Central memory CD8-positive, alpha-beta T cell (primary cell): Measurements from ENCODE around the gene ATP2C2.

Experiments used
- ATAC-seq: fragments of 150-1000 bp; cut with Tn5 transposase; replicated peaks from 2 replicates; pipeline ENCODE4 v1.10.0; 2022; ENCODE audit warnings: mild to moderate bottlenecking, moderate FRiP score, moderate number of reproducible peaks; ENCODE audit not compliant: poor library complexity, severe bottlenecking; ENCODE audit errors: extremely low read depth
- DNase-seq, 2 donors: peaks; one replicate each; pipeline ENCODE4 v3.0.0; 2021; ENCODE audit warnings: low spot score in 2 of 2
- H3K27ac Mint-ChIP-seq: one replicate; pipeline ENCODE4 v1.8.0; 2022; ENCODE audit warnings: low read depth, mild to moderate bottlenecking, moderate library complexity, mixed read lengths
- H3K27me3 Mint-ChIP-seq: one replicate; pipeline ENCODE4 v1.8.0; 2022; ENCODE audit warnings: mixed read lengths
- H3K36me3 Mint-ChIP-seq: one replicate; pipeline ENCODE4 v1.8.0; 2022; ENCODE audit warnings: mild to moderate bottlenecking, moderate library complexity, mixed read lengths; ENCODE audit not compliant: insufficient read depth
- H3K4me1 Mint-ChIP-seq: one replicate; pipeline ENCODE4 v1.8.0; 2022; ENCODE audit warnings: mixed read lengths
- H3K4me3 Mint-ChIP-seq: one replicate; pipeline ENCODE4 v1.8.0; 2022; ENCODE audit warnings: mild to moderate bottlenecking, moderate library complexity, mixed read lengths
- H3K9me3 Mint-ChIP-seq: one replicate; pipeline ENCODE4 v1.8.0; 2022; ENCODE audit warnings: mixed read lengths

The ATP2C2 gene

DNA sequence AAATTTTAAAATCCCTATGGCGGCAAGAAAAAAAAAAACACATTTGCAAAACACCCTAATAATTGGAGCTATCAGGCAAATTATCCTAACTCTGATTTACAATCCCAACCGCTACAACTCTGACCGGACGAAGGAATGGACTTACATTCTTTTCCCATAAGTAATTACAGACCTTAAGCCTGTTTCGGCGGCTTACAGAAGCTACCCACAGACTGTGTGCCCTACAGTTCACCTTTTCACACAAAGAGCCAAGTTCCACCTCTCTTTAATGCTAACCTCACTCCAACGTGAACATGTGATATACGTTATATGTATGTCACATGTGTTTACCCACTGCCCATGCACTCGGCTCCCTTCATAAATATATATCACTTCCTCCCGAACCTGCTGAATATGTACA, 144.8 kb downstream of the ATP2C2 start:
- peaks cover 54% of the 10 kb centered on the region for H3K4me1 Mint-ChIP-seq

DNA sequence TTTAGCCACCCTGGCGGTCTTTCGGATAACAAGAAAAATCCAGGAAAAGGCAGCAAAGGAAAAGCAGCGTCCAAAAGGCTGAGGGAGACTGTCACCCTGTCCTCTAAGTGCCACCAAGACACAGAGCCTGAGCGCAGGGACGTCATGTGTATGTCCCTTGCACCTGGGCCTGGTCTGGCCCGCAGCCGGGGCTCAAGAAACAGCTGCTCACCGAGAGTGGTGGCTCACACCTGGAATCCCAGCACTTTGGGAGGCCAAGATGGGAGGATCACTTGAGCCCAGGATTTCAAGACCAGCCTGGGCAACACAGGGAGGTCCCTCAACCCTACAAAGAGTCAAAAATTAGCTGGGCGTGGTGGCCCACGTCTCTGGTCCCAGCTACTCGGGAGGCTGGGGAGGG, 145.3 kb downstream of the ATP2C2 start:
- Mint-ChIP-seq H3K4me3 (peak overlapping the region; percentile 67), H3K9me3 (no peaks in the 10 kb centered on the region), H3K36me3 (peaks cover 7% of the 10 kb centered on the region), H3K4me1 (peaks cover 55% of the 10 kb centered on the region), H3K27me3 (no peaks in the 10 kb centered on the region), H3K27ac (peak overlapping the region; percentile 93)
- no peak for ATAC-seq
- DNase-seq, result no peak

More for the DNA sequence above, 144.8 kb downstream of the ATP2C2 start:
- Mint-ChIP-seq H3K9me3 (no peaks in the 10 kb centered on the region), H3K36me3 (peaks cover 7% of the 10 kb centered on the region), H3K4me3 (peak overlapping the region; percentile 67), H3K27me3 (no peaks in the 10 kb centered on the region), H3K27ac (peak overlapping the region; percentile 93)
- no peak for DNase-seq
- ATAC-seq, result no peak
